NOMO-1 treated with DMSO at 0.1 percent for 48 hours (cell line): Measurements from ENCODE around the gene SPAG4.
A peak's percentile ranks its signal among the peaks of the same experiment; 100 is the strongest.

Experiments
- DNase-seq: peaks from one replicate; lab custom pipeline; 2025; ENCODE audit not compliant: unreplicated experiment; lab: John Stamatoyannopoulos, UW

Gene SPAG4

DNA sequence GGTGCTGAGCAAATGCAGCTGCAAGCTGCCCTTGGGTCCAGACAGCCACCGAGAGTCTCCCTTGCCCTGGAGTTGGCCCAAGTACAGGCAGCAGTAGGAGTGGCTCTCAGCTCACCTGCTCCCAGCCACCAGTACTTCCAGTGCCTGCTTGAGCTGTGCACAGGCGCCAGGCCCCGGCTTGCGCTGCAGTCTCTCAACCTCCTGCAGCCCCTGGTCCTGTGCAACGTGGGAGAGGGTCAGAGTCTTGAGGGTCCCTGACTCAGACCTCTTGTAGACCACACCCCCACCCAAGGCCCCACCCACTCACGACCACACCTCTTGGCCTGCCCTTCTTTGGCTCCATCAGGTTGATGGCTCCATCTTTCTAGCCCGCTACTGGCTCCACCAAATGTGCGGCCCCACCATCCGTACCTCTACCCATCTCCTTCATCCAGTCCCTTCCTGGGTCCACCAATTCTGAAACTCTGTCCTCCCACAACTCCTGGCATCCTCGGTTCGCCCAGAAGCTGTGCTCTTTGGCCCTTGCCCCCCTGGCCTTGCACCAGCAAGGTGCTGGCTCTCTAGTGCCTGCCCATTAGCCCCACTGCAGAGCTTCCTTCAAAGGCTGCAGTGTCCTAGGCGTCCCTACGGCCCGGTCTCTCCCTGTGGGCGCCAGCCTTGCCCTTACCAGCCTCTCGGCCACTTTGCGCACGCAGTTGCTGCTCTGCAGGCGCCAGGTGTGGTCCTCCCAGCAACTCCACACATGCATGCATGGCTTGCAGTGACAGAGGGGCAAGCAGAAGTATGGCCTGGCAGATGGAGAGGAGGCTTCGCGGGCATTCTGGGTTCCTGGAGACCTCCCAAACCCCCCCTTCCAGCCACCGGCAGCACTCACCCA lies 16.5 kb upstream of the SPAG4 start:
- DNase-seq = no peak

DNA sequence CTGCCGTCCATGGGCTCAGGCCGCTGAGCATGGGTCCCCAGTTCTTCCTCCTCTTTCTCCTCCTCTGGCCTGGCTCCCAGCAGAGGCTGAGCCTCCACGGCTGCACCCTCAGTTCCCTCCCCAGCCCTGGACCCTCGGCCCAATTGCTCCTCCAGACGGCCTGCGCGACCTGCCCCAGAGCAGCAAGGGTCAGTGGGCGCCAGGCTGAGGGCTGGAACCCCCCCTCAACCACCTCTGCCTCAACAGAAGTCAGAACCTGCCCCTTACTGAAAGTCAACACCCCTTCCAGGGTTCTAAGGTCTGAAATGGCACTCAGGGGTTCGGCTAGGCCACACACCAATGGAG lies 15.9 kb upstream of the SPAG4 start:
- no peak for DNase-seq

DNA sequence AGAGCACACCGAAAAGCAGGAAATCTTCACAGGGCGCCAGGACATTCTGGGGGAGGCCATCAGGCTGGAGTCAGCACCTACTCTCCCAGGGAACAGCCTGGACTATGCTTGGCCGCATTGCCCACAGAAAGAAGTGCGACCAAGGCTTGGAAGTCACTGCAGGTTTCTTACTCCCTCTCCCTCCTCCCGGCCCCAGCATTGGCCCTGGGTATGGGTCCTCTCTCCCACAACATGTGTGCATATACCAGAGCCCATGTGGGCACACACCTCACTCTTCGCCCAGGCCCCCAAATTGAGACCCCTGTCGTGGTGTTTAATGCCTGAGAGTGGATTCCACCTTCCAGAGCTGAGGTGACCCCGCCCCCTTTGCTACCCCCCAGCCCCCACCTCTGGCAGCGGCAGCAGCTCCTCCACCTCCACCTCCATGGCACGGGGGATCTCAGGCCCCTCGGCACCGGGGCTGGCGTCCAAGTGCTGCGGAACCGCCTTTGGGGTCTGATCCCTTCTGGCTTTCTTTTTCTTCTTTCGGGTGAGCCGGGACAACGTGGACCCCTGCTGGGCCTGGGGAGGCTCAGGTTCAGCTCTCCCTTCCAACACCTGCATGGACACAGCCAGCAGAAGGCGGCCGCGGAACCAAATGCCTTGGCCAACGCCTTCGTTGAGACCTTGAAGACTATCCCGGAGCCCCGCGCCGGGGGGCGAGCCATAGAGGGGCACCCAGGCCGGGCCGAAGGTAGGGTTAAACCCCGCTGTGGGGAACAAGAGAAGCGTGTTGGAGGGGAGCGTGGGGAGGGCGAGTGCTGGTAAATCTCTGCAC lies 15.2 kb upstream of the SPAG4 start:
- no peak for DNase-seq

DNA sequence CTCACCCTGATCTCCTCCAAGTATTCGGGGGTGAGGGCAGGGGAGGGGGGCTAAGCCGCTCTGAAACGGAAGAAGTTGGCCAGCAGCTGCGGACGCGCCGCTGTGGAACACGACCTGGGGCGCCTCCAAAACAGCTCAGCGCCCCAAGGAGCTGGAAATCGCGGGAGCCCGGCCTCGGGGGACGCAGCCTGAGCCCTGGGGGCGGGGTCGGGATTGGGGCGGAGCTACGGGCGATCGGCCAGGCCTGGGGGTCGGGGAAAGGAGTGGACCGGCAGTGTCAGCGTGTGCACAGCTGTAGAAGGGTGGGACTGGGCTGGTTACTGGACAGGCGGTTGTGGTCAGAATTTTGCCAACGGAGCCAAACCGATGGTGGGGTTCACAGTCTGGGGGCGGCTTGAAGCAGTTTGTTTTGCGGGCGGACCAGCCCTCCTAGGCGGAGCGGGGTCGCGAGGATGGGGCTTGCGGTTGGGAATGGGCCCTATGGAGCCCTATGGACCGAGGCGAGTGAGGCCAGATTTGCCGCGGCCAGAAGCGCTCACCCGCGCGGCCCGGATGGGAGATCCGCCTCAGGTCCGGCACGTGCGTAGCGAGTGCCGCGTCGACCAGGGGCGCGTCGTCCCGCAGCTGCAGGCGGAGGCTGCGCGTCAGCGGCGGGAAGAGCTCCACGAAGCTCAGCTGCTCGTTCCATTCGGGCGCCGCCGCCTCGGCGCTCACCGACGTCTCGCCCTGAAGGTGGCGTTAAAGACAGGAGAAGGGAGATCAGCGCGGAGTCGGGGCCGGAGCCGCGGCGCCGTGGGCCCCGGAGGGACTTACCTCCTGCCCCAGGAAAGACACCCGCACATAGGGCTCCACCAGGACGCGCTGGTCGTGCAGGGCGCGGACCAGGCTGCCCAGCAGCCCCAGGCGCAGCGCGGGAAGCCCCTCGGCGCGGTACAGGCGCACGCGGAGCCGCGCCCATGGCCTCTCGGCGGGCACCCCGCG lies 14.3 kb upstream of the SPAG4 start:
- peak; percentile 72 for DNase-seq

DNA sequence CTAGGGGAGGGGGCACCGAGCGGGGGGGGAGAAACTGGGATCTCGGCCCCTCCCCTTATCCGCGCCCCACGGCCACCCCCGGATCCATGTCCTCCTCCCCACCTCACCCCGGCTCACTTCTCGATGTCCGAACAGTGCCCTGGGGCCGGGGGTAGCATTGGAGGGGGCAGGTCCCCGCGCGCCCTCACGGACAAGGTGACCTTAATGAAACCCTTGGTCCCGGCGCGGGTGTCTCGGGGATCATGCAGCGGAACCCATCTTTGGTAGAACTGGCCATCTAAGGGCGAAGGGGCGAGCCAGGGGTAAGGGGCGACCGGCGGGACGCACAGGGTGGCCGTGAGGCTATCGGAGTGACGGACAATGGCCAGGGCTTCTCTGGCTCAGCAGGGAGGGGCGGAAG lies 13.6 kb upstream of the SPAG4 start:
- no peak for DNase-seq

DNA sequence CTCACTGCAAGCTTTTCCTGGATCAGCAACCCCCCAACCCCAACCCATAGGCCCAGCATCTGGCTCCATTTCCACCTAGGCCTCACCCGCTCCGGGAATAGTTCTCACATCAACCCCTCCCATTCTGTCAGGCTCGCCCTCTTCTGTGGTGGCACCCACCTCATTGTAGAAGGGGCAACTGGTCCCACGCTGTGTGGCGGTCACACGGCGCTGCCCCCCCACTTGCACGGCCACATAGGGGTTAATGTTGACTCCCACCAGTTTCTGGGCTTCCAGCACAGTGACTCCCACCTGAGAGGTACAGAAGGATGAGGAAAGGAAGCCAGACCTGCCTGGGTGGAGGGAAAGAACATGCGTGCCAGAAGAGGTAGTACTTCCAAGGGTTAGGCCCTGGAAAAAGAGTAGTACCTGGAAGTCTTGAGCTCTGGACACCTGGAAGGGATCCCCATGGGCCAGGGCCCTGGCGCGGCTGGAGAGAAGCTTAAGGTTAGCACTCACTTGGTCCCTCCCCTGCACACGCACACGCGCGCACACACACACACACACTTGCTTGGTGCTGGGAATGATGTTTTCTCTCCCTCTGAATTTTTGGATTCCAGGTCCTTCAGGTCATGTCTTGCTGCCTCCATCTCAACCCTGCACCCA lies 12.7 kb upstream of the SPAG4 start:
- DNase-seq = no peak

DNA sequence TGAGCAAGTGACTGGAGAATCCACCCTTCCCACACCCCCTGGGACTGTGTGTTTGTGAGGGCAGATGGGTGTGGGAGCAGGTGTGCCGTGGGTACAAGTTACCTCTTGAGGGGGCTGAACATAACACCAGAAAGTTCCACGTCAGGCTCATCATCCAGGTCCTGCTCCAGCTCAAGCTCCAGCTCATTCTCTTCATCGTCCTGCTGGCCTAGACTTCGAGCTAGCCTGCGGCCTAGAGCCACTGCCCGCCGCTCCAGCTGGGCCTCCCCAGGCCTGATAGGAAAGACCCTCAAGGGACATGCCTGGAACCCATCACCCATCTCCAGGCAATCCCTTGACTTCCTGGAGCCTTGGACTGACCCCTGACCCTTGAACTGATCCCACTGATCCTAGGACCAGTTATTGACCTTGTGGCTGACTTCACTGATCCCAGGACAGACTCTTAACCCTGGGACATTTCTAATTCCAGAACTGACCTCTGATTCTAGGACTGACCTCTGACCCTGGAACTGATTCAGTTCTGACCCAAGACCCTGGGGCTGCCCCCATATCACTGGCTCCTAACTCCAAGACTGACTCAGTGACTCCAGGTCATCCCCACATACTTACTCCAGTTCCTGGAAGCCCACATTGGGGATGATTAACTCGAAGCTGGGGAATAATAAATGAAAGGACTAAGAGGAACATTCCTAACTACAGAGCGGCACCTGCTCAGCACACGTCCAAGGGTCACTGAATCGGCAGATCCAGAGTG lies 11.8 kb upstream of the SPAG4 start:
- DNase-seq = no peak

DNA sequence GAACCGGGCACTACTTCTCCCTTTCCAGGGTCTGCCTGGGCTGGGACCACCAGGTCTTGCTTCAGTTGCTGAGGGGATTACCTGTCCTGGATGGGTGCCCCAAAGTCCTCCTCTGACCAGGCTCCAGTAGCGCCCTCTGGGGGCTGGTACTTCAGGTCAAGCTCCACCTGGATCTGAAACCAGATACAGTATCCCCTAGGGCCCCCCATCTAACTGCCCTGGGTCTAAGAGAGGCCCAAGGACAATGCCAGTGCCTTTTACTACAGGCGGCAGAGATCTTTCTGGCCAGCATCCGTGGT lies 11.2 kb upstream of the SPAG4 start:
- no peak for DNase-seq

DNA sequence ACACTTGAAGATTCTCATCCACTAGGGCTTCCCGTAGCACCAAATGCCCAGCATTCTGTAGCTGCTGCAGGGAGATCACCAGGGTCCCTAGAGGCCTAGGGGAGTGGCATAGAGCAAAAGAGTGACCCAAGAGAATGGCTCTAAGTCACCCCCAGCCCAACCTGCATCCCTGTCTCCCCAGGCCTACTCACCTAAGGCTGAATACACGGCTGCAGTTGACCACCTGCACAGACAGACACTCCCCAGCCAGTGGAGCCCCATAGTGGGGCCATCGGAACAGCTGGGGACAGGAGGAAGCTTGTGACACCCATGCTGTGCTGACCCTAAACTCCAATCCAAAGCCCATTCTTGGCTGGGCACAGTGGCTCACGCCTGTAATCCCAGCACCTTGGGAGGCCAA lies 9.5 kb upstream of the SPAG4 start:
- DNase-seq = no peak

DNA sequence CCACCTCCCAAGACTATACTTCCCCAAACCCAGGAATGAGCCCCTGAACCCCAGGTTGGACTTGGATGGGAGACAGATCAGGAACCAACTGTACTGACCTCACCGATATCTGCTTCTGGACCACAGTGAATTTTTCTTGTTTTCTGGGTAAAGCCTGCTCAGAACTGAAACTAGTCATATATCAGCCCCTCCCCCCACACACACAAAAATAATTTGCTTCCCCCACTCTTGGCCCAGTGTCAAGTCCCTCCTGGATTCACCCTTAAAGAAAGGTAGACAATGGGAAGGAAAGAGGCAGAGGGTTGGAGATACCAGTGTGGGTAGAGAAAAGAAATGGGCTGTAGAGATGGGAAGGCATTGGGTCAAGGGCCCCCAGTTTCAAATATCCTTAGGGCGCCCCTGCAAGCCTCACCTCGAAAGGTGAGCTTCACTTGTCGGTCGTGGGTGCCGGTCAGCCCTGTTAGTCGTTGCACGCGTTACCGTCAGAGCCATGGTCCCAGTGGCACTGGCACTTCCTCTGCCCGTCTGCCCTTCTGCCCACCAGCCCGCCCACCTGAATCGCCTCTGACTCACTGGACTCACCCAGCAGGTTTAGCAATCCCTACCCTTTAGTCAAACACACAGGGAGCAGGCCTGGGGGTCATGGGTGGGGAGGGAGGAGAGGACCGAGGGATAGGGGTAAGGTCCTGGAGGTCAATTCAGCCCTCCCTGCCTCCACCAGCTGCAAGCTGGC lies 8.5 kb upstream of the SPAG4 start:
- no peak for DNase-seq

DNA sequence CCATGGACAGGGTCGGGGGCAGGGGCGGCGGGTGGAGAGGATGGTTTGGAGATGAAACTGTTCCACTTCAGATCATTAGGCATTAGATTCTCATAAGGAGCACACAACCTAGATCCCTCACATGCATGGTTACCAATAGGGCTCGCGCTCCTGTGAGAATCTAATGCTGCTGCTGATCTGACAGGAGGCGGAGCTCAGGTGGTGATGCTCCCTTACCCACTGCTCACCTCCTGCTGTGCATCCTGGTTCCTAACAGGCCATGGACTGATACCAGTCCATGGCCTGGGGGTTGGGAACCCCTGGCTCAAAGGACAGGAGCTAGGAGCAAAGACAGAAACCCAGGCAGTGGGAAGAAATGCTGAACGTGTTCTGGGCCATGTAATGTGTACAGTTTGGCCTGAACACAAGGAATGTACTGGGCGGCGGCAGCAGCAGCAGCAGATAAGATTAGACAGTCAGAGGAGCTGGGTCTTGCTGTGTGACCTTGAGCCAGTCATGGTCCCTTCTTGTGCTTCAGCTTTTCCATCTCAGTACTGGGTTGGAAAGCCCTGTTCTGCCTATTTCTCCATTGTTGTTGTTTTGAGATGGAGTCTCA lies 4.7 kb upstream of the SPAG4 start:
- no peak for DNase-seq

DNA sequence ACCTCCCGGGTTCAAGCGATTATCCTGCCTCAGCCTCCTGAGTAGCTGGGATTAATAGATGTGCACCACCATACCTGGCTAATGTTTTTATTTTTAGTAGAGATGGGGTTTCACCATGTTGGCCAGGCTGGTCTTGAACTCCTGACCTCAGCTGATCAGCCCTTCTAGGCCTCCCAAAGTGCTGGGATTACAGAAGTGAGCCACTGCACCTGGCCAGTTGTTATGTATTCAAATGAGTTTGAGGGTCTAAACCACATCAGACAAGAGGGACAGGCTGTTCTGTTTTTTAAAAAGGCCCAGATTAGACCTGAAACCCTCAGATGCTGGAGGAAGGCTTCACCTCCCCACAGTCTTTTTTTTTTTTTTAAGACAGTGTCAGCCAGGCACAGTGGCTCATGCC lies 4.1 kb upstream of the SPAG4 start:
- no peak for DNase-seq

DNA sequence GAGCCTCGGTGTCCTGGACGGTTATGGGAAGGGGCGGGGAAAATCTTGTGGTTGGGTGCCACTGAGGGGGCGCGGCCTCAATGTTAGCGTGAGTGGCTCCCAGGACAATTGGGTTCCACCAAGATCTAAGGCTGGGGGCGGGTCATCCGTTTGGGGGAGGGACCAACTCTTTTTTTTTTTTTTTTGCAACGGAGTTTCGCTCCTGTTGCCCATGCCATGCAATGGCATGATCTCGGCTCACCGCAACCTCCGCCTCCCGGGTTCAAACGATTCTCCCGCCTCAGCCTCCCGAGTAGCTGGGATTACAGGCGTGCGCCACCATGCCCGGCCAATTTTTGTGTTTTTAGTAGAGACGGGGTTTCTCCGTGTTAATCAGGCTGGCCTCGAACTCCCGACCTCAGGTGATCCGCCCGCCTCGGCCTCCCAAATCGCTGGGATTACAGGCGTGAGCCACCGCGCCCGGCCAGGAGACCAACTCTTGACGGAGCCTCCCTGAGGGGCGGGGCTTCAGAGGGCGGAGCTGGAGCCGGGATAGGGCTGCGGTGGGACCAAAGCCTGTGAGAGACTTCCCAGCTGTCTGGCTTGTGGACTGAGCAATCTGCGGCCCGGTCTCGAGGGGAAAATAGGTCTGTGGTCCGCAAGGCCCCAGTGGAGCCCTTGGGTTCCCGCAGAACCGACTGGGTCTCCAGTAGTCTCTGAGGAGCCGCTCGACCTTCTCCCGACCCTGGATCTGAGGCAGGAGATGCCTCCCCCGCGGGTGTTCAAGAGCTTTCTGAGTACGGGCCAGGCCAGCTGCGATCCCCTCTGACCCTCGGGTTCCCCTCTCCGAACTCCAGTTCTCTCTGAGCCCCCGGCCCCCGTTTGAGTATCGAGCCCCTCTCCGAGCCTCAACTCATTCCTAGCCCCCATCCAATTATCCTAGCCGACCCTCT lies 1.1 kb downstream of the SPAG4 start:
- peak; percentile 29 for DNase-seq

DNA sequence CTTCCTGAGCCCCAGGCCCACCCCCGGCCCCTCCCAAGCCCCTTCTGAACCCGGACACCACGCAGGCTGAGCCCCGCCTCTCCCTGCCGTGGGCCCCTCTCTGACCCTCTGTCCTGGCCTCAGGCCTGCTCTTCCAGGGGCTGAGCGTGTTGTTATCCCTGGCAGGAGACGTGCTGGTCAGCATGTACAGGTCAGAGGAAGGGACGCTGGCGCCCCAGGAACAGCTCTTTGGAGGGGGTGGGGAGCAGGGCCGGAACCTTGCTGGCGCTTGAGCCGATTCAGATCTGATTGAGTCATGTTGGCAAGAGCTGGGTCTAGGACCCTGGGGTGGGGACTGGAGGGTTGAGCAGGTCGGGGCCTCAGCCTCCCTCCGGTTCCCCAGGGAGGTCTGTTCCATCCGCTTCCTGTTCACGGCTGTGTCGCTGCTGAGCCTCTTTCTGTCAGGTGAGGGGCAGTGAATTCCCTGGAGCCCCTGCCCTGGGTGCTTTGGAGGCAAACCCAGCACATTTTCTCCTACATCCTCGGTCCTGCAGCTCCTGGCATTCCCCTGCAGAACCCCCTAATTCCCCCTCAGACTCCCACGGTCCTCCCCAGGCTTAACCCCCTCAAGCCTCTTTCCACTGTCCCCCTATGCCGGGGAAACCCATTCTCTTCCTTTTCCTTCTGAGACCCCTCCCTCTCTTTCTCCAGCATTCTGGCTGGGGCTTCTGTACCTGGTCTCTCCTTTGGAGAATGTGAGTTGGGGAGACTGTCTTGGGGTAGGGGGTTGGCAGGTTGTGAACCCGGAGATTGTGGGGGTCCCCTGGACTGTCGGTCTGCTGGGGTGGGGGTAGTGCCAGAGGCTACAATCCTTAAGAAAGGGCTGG lies 2.0 kb downstream of the SPAG4 start:
- DNase-seq = no peak

DNA sequence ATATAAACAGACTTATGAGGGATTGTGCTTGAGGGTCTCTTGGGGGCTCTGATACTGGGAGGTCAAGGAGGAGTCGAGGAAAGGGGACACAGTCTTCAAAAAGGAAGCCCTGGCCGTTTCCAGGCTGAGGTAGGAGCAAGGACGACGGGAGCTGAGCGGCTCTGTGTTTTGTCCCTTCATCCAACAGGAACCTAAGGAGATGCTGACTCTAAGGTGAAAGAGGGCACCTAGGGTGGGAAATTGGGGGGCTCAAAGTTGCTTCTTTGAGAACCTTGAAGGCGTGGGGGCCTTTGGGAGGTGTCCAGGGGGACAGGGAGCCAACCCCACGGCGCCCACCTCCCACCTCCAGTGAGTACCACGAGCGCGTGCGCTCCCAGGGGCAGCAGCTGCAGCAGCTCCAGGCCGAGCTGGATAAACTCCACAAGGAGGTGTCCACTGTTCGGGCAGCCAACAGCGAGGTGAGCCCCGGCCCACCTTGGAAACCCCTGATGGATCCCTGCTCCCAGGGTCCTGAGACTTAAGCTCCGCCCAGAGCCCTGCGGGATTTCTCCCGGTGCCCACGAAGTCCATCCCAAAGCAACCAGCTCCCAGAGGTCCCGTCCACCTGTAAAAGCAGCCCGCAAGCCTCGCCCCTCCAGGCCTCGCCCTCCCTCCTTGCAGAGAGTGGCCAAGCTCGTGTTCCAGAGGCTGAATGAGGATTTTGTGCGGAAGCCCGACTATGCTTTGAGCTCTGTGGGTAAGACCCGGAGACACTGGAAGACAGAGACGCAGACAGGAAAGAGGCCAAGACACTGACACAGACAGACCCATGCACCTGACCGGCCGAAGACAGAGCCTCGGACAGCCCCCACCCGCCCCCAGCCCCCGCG lies 2.9 kb downstream of the SPAG4 start:
- DNase-seq = no peak
